Activated B cell treated with CpG ODN at 0.5 μM for 24 hours (primary cell): ENCODE data around the gene DYNLT1. TPM values are rescaled to one million over a fixed set of nuclear protein-coding genes. Genes with fewer than 3 reads are reported as not detected.
A peak's percentile ranks its signal among the peaks of the same experiment; 100 is the strongest.
"Not testable (repeated sequence)": the region's sequence is repeated elsewhere in the genome, so short reads cannot be mapped to it uniquely, and the experiment has no call there.

Experiments
- ATAC-seq: fragments of 200-7000 bp; cut with Tn5 transposase; one replicate; pipeline ENCODE4 v1.10.0; 2021; ENCODE audit warnings: low read depth, mild to moderate bottlenecking, moderate library complexity
- CTCF ChIA-PET: fragments of 350-600 bp; sonication (Branson Sonifier 250); formaldehyde crosslinking; loops from one replicate; lab custom pipeline; 2021; ENCODE audit warnings: antibody characterized with exemption; lab: Charles Lee
- POLR2A ChIA-PET: fragments of 350-600 bp; sonication (Branson Sonifier 250); formaldehyde crosslinking; loops from one replicate; lab custom pipeline; 2021; ENCODE audit warnings: antibody characterized with exemption; lab: Charles Lee
- DNase-seq: peaks from one replicate; pipeline ENCODE4 v3.0.0; 2022
- H3K27ac Mint-ChIP-seq: one replicate; pipeline ENCODE4 v1.8.0; 2020; ENCODE audit warnings: mixed read lengths
- H3K27me3 Mint-ChIP-seq: one replicate; pipeline ENCODE4 v1.8.0; 2021; ENCODE audit warnings: mixed read lengths
- H3K36me3 Mint-ChIP-seq: one replicate; pipeline ENCODE4 v1.8.0; 2021; ENCODE audit warnings: low read depth, mixed read lengths
- H3K4me1 Mint-ChIP-seq: one replicate; pipeline ENCODE4 v1.8.0; 2021; ENCODE audit warnings: mixed read lengths
- H3K4me3 Mint-ChIP-seq: one replicate; pipeline ENCODE4 v1.8.0; 2020; ENCODE audit warnings: mild to moderate bottlenecking, mixed read lengths
- H3K9me3 Mint-ChIP-seq: one replicate; pipeline ENCODE4 v1.8.0; 2020; ENCODE audit warnings: mixed read lengths
- intact Hi-C: fragments of 100-400 bp; cut with micrococcal nuclease; formaldehyde crosslinking; loops from one replicate; pipeline ENCODE4 v1.15.1; 2024
- total RNA-seq: library from RNA; stranded (reverse); gene quantifications from 2 replicates; pipeline ENCODE4 v1.2.3, GENCODE V29; 2022
- TF ChIP-seq, protein P1 (sequence below): fragments of 200-600 bp; IDR thresholded peaks from one replicate; pipeline ENCODE4 v1.8.0; 2022; ENCODE audit warnings: antibody characterized with exemption, mild to moderate bottlenecking

Gene DYNLT1
- total RNA-seq, 1 donor from 2014 or later: 43.9 TPM

DNA sequence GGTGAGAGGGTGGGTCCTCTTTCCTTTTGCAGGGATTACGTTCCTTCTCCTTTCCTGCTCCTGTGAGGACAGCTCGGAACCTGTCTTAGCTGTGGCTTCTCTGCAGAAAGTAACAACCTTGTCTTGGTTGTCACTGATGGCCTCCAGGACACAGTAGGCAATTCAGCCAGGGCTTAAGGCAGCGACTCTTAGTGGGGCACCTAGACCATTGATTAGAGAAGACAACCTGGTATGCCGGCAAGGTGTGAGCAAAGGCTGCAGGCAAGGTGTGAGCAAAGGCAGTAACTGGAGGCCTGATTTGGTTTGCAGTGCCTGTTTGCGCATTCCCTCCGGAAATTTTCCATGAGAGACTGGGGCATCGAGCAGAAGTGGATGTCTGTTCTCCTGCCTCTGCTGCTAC, 37.6 kb downstream of the DYNLT1 start:
- Mint-ChIP-seq H3K36me3 (peaks cover 72% of the 10 kb centered on the region), H3K4me3 (no peak overlapping the region), H3K27me3 (no peaks in the 10 kb centered on the region), H3K27ac (no peak overlapping the region), H3K9me3 (no peaks in the 10 kb centered on the region), H3K4me1 (no peaks in the 10 kb centered on the region)
- ChIA-PET POLR2A (no interaction called here), CTCF (interaction anchor here (0.9 to 7.4 kb wide), 2 partner anchors 387 to 393 kb away, joined by 4 to 50 read pairs; no protein-coding TSS in a partner anchor)
- DNase-seq (no peak), ATAC-seq (no peak)
- TF ChIP-seq, protein P1, sequence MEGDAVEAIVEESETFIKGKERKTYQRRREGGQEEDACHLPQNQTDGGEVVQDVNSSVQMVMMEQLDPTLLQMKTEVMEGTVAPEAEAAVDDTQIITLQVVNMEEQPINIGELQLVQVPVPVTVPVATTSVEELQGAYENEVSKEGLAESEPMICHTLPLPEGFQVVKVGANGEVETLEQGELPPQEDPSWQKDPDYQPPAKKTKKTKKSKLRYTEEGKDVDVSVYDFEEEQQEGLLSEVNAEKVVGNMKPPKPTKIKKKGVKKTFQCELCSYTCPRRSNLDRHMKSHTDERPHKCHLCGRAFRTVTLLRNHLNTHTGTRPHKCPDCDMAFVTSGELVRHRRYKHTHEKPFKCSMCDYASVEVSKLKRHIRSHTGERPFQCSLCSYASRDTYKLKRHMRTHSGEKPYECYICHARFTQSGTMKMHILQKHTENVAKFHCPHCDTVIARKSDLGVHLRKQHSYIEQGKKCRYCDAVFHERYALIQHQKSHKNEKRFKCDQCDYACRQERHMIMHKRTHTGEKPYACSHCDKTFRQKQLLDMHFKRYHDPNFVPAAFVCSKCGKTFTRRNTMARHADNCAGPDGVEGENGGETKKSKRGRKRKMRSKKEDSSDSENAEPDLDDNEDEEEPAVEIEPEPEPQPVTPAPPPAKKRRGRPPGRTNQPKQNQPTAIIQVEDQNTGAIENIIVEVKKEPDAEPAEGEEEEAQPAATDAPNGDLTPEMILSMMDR: no peak
- intact Hi-C loops: no loop called here

- H3K9me3 Mint-ChIP-seq, H3K27me3 Mint-ChIP-seq, POLR2A ChIA-PET, DNase-seq, intact Hi-C loops, H3K27ac Mint-ChIP-seq, H3K4me3 Mint-ChIP-seq, ATAC-seq, H3K4me1 Mint-ChIP-seq: not testable (repeated sequence)
- H3K36me3 Mint-ChIP-seq: peaks cover 67% of the 10 kb centered on the region
- CTCF ChIA-PET: interaction anchor here (0.8 to 7.4 kb wide), 9 partner anchors 11 to 392 kb away, joined by 3 to 50 read pairs (median 5); no protein-coding TSS in a partner anchor
Observed at GRCh38 chr6:158606011-158606410, 38.5 kb downstream of the DYNLT1 start.

- ATAC-seq: peak; percentile 71
- H3K36me3 Mint-ChIP-seq: peaks cover 63% of the 10 kb centered on the region
- DNase-seq: no peak
- CTCF ChIA-PET: interaction anchor here (0.8 to 7.4 kb wide), 11 partner anchors 10 to 392 kb away, joined by 3 to 50 read pairs (median 5); no protein-coding TSS in a partner anchor
- POLR2A ChIA-PET: no interaction called here
- H3K9me3 Mint-ChIP-seq: no peaks in the 10 kb centered on the region
- TF ChIP-seq, protein P1: no peak
- intact Hi-C loops: loop anchor here (1.0 kb wide), 2 partner anchors 384 to 391 kb away; no protein-coding TSS in a partner anchor
- no peak overlapping the region for H3K27ac Mint-ChIP-seq
- H3K4me3 Mint-ChIP-seq: no peak overlapping the region
- H3K27me3 Mint-ChIP-seq: no peaks in the 10 kb centered on the region
- no peaks in the 10 kb centered on the region for H3K4me1 Mint-ChIP-seq
Observed at GRCh38 chr6:158605266-158605878, 39.2 kb downstream of the DYNLT1 start.

DNA sequence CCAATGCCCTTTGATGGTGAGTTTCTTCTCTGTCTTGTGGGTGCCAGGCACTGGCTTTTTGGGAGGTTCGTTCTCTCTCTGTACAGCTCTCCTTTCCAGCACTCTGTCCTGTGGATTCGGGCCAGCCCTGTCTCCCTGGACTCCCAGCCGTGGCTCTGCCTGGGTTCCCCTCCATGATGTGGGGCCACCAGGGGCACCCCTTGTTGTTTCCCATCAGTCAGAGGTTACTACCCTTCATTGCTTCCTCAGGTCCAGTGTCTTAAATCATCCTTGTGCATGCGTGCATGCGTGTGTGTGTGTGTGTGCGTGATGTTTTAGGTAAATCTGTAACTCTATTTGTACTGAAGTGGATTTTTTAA, 40.5 kb downstream of the DYNLT1 start:
- intact Hi-C loops: no loop called here
- no peak overlapping the region for H3K27ac Mint-ChIP-seq
- H3K36me3 Mint-ChIP-seq: peaks cover 58% of the 10 kb centered on the region
- H3K4me3 Mint-ChIP-seq: no peak overlapping the region
- CTCF ChIA-PET: interaction anchor here (0.9 to 7.4 kb wide), 5 partner anchors 10 to 390 kb away, joined by 3 to 50 read pairs (median 7); no protein-coding TSS in a partner anchor
- H3K9me3 Mint-ChIP-seq: no peaks in the 10 kb centered on the region
- DNase-seq (no peak), ATAC-seq (no peak)
- TF ChIP-seq, protein P1: no peak
- POLR2A ChIA-PET: interaction anchor here (0.7 kb wide), 1 partner anchor 395 kb away, joined by 12 read pairs; no protein-coding TSS in a partner anchor
- H3K4me1 Mint-ChIP-seq: no peaks in the 10 kb centered on the region
- no peaks in the 10 kb centered on the region for H3K27me3 Mint-ChIP-seq

- intact Hi-C loops: no loop called here
- TF ChIP-seq, protein P1: no peak
- peaks cover 54% of the 10 kb centered on the region for H3K36me3 Mint-ChIP-seq
- no peak overlapping the region for H3K27ac Mint-ChIP-seq
- H3K4me1 Mint-ChIP-seq: no peaks in the 10 kb centered on the region
- ChIA-PET POLR2A (interaction anchor here (0.7 kb wide), 1 partner anchor 395 kb away, joined by 12 read pairs; no protein-coding TSS in a partner anchor), CTCF (interaction anchor here (0.9 to 7.4 kb wide), 3 partner anchors 88 to 389 kb away, joined by 3 to 50 read pairs (median 10); no protein-coding TSS in a partner anchor)
- no peaks in the 10 kb centered on the region for H3K9me3 Mint-ChIP-seq
- no peaks in the 10 kb centered on the region for H3K27me3 Mint-ChIP-seq
- ATAC-seq: no peak
- no peak overlapping the region for H3K4me3 Mint-ChIP-seq
- DNase-seq: no peak
Observed at GRCh38 chr6:158603261-158604047, 41.1 kb downstream of the DYNLT1 start.
